WI38 (cell line): Measurements from ENCODE around the gene GCC2.

ENCODE experiments used
- H3K4me3 ChIP-seq: 2 replicates; pipeline ENCODE4 v1.5.1; 2011; ENCODE audit warnings: low read depth, mild to moderate bottlenecking, control low read depth, low read length
- TF ChIP-seq, protein P1 (sequence below): IDR thresholded peaks from 2 replicates; pipeline ENCODE4 v1.5.1; 2012; ENCODE audit warnings: low read depth, mild to moderate bottlenecking, control low read depth, low read length

The GCC2 gene

DNA sequence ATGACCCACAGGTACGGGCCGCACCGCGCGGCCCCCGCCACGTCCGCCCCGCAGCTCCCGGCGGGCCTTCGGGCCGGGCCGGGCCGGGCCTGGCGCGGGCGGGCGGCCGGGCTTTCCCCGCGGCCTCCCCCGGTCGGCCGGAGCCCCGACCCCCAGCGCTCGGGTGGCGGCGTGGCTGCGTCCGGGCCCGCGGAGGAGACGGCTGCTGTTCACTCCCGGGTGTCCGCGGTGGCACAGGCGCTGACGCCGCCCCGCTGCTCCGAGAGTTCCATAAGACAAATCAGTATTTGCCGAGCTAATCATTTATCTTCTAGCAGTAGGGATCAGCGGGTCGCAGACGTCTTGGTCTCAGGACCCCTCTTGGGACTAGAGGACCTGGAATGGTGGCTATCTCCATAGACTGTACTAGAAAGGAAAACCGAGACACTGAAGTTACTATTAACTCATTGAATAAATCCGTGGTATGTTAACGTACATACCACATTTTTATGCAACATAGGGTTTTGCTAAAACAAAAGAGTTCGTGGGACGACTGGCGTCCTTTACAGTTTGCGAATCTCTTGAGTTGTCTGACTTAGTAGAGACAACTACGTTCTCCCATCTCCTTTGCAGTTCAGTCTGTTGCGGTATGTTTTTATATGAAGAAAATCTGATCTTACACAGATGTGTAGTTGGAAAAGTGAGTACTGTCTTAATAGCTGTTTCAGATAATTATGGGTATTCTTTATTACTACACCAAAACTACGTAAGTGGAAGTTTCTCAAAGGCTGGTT lies 85.8 kb downstream of the GCC2 start:
- H3K4me3 ChIP-seq: peak overlapping the region; percentile 63
- TF ChIP-seq, protein P1, sequence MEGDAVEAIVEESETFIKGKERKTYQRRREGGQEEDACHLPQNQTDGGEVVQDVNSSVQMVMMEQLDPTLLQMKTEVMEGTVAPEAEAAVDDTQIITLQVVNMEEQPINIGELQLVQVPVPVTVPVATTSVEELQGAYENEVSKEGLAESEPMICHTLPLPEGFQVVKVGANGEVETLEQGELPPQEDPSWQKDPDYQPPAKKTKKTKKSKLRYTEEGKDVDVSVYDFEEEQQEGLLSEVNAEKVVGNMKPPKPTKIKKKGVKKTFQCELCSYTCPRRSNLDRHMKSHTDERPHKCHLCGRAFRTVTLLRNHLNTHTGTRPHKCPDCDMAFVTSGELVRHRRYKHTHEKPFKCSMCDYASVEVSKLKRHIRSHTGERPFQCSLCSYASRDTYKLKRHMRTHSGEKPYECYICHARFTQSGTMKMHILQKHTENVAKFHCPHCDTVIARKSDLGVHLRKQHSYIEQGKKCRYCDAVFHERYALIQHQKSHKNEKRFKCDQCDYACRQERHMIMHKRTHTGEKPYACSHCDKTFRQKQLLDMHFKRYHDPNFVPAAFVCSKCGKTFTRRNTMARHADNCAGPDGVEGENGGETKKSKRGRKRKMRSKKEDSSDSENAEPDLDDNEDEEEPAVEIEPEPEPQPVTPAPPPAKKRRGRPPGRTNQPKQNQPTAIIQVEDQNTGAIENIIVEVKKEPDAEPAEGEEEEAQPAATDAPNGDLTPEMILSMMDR: no peak

- TF ChIP-seq, protein P1: no peak
Observed at GRCh38 chr2:108535357-108535631, 86.3 kb downstream of the GCC2 start.

DNA sequence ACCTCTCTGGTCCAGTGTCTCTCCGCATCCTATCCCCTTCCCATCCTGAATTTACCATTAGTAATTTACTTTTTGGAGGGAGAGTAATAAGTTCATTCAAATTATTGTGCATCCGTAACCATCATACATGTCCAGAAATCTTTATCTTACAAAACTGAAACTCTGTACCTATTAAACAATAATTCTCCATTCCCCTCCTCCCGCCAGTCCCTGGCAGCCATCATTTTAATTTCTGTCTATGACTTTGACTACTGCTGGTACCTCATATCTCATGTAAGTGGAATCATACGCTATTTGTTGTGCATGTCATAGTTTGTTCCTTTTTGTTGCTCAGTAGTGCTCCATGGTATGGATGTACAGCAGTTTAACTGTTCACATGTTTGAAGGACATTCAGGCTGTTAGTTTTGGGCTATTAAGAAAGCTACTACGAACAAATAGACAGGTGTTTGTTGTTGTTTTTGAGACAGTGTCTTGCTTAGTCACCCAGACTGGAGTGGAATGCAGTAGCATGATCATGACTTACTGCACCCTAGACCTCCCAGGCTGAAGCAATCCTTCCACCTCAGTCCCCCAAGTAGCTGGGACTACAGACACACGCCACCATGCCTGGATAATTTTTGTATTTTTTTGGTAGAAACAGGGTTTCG lies 87.3 kb downstream of the GCC2 start:
- peak overlapping the region; percentile 63 for H3K4me3 ChIP-seq
- TF ChIP-seq, protein P1: no peak

More at GRCh38 chr2:108535357-108535631, 86.3 kb downstream of the GCC2 start:
- H3K4me3 ChIP-seq: peak overlapping the region; percentile 63

- H3K4me3 ChIP-seq: peak overlapping the region; percentile 63; the same call in 1 of the 2 replicates
- TF ChIP-seq, protein P1: no peak
Observed at GRCh38 chr2:108536911-108537310, 87.9 kb downstream of the GCC2 start.

DNA sequence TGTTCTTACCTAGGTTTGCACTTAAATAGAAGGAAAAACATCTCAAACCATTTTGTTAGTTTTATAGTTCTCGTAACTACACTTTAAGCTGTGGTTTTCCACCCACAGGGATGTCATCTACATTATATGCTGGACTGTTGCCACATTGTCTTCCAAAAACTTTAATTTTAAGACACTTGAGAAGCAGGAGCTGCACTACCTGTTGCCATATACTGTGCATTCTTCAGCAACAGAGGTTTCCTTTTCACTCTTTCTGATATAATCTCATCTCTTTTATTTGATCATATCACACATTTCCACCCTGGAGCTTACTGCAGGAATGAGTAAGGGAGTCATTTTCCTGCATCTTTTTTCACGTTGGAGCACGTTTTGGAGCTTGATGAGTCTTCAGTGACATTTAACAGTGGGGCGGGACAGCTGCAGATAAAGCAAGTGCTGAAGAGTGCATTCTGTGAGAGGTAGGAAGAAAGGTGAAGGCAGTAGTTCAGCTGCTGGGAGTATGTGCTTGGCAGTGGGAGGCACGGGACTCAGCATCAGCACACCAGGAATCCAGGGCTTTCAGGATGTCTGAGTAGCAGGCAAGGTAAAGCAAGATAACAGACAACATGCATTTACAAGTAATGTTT lies 89.1 kb downstream of the GCC2 start:
- TF ChIP-seq, protein P1: no peak

DNA sequence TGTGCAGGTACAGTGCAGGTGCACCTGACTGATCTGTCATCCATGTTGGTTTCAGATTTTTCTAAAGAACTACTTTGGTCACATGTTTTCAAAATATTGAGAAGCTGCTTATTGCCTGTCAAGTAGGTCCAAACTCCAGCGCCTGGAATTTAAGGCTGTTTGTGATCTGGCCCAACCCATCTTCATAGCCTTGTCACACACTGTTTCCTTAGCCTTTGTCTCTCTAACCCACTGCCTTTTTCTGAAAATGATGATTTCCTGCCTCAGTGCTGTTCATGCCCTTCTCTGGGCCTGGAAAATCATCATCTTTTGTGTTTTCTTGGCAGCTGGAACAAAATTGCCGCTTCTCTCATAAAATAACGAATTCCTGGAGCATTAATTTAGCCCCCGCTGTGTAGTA lies 92.4 kb downstream of the GCC2 start:
- H3K4me3 ChIP-seq: no peak overlapping the region
- TF ChIP-seq, protein P1: no peak

More for the DNA sequence above, 89.1 kb downstream of the GCC2 start:
- H3K4me3 ChIP-seq: no peak overlapping the region

DNA sequence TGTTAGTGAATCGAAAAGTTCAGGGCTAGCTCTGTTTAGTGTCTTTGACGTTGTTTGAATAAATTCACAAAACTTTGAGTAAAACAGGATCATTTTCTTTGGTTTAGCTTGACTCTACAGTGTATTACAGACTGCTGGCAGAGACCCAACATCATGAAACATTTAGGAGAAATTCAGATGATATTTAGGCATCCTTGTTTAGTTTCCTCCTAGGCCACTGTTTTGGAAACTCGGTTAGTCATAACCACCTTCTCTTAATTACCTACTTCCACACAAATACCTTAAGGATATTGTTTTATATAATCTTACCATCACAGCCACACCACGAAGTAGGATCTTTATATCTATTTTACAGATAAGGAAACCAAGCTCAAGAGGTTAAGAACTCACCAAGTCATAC lies 93.1 kb downstream of the GCC2 start:
- no peak overlapping the region for H3K4me3 ChIP-seq
- TF ChIP-seq, protein P1: no peak
